GM21526 (cell line): ENCODE data around the gene ITSN1.
"Not testable (repeated sequence)": the region's sequence is repeated elsewhere in the genome, so short reads cannot be mapped to it uniquely, and the experiment has no call there.

Experiments used
- ATAC-seq: cut with Tn5 transposase; IDR thresholded peaks from one replicate; pipeline ENCODE4 v1.9.1; 2021; ENCODE audit warnings: moderate library complexity; ENCODE audit not compliant: unreplicated experiment, low FRiP score

ITSN1 gene

GRCh38 chr21:33712022-33712803 is 69.9 kb downstream of the ITSN1 start:
- no peak for ATAC-seq

GRCh38 chr21:33721081-33721480 is 78.8 kb downstream of the ITSN1 start:
- no peak for ATAC-seq

- not testable (repeated sequence) for ATAC-seq
Measured at GRCh38 chr21:33729139-33729538, 86.8 kb downstream of the ITSN1 start.

- ATAC-seq = no peak
Measured at GRCh38 chr21:33729641-33730040, 87.3 kb downstream of the ITSN1 start.

GRCh38 chr21:33731447-33731846 is 89.1 kb downstream of the ITSN1 start:
- no peak for ATAC-seq

GRCh38 chr21:33732038-33732437 is 89.7 kb downstream of the ITSN1 start:
- no peak for ATAC-seq

GRCh38 chr21:33733601-33734000 is 91.3 kb downstream of the ITSN1 start:
- ATAC-seq = no peak

- ATAC-seq = no peak
Measured at GRCh38 chr21:33734291-33734690, 92.0 kb downstream of the ITSN1 start.

- ATAC-seq = no peak
Measured at GRCh38 chr21:33734818-33735217, 92.5 kb downstream of the ITSN1 start.

GRCh38 chr21:33736569-33736968 is 94.3 kb downstream of the ITSN1 start:
- no peak for ATAC-seq

- ATAC-seq = no peak
Measured at GRCh38 chr21:33739701-33740100, 97.4 kb downstream of the ITSN1 start.

GRCh38 chr21:33747420-33747819 is 105.1 kb downstream of the ITSN1 start:
- ATAC-seq = no peak

GRCh38 chr21:33748903-33749302 is 106.6 kb downstream of the ITSN1 start:
- no peak for ATAC-seq

GRCh38 chr21:33750017-33750416 is 107.7 kb downstream of the ITSN1 start:
- no peak for ATAC-seq

GRCh38 chr21:33751120-33751519 is 108.8 kb downstream of the ITSN1 start:
- ATAC-seq = no peak

GRCh38 chr21:33751533-33751932 is 109.2 kb downstream of the ITSN1 start:
- ATAC-seq = no peak

- ATAC-seq = no peak
Measured at GRCh38 chr21:33752260-33752659, 110.0 kb downstream of the ITSN1 start.

- ATAC-seq = no peak
Measured at GRCh38 chr21:33753886-33754285, 111.6 kb downstream of the ITSN1 start.

GRCh38 chr21:33754481-33754880 is 112.2 kb downstream of the ITSN1 start:
- ATAC-seq = no peak

GRCh38 chr21:33755354-33755753 is 113.1 kb downstream of the ITSN1 start:
- ATAC-seq = no peak

- no peak for ATAC-seq
Measured at GRCh38 chr21:33760641-33761440, 118.5 kb downstream of the ITSN1 start.
